Measurements from ENCODE around the gene MAN1A1.

Gene MAN1A1

GRCh38 chr6:119346450-119346849 is 3.1 kb downstream of the MAN1A1 start:
- no peak for DNase-seq (ENCODE audit: low read depth in 2 of 2)

DNA sequence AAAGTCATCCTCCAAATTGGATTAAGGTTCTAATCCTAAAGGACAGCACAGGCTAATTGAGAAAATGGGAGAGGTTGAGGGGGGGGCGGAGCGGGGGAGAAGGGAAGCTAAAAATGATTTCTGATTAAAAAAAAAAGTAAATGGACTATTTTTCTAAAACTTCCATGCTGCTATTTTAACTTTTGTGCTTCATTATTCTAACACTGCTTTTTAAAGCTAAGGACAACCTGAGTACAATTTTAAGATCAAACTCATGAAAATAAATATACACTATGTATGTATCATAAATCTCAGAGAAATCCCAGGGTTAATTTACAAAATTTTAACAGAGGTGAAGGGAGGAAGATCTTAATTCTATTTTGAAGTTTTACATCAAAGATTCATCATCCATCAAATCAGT is 4.4 kb downstream of the MAN1A1 start:
- no peak for DNase-seq (ENCODE audit: low read depth in 2 of 2)

GRCh38 chr6:119344306-119344705 is 5.3 kb downstream of the MAN1A1 start:
- no peak for DNase-seq (ENCODE audit: low read depth in 2 of 2)

DNA sequence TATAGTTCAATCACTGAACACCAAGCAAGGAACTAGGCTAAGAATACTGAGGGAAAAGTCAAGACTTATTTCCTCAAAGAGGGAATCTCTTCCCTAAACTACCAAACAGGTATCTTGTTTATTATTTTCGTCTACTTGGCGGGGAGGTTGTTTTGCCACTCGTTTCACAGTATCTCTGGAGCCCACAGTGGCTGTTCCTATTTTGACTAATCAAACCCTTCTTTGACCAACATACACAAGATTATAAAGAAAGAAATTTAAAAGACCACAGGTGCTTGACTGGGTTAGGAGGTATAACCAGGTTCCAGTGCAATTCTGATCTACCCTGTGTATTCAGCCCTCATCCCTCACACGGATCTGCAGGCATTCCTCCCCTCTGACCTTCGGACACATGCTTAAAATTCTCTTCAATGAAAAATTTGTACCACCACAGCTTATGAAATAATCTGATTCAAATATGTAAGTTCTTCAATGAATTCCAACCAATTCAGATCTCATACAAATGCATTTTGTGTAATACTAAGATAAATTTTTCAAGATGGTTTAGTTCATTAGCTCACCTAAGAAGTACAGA is 5.9 kb downstream of the MAN1A1 start:
- DNase-seq (ENCODE audit: low read depth in 2 of 2): no peak

DNA sequence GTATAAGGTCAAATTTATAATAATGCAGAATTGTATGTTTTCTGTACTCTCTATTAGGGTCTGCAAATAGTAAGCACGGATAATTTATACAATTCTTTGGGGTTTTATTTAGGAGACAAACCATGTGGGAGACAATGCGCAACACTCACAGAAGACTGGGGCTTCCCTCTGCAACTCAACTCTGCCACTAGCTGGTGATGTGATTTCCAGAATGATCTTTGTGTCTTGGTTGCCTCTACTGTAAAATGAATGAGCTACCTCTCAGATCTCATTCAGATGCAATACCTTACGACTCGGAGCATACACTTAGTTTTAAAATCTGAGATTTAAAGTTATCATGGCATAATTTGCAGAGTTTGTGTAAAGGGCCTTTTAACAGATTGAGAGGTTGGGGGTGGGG is 6.4 kb downstream of the MAN1A1 start:
- DNase-seq (ENCODE audit: low read depth in 2 of 2): no peak

GRCh38 chr6:119342430-119342829 is 7.1 kb downstream of the MAN1A1 start:
- no peak for DNase-seq (ENCODE audit: low read depth in 2 of 2)

DNA sequence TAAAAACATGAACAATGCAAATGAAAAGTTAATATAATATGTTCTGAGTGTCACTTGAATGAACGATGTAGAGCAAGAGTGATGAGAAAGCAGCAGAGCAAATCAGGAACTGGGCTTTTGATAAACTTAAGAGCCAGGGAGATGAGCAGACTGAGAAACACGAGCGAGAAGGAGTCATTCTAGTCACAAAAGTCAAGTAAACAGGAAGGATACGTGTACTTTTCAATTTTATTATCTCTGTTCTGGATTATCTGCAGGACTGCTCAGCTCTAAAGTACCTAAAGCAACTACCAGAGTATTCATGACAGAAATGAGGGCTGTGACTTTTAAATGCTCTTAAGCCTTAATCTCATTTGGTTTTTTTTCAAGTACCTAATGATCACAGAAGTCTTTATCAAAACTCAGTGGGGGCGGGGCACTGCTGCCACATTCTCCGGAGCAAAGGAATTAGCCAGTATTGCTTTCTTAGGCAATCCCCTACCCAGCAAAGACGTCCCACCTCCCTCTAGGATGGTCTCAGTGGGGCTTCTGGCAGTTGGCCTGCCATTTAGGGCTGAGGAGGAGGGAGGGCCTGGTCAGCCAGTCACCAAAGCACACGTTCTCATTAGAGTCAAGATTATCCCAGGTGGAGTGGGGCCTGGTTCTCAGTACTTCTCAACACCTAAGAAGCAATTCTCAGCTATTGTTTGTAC is 8.6 kb downstream of the MAN1A1 start:
- no peak for DNase-seq (ENCODE audit: low read depth in 2 of 2)

DNA sequence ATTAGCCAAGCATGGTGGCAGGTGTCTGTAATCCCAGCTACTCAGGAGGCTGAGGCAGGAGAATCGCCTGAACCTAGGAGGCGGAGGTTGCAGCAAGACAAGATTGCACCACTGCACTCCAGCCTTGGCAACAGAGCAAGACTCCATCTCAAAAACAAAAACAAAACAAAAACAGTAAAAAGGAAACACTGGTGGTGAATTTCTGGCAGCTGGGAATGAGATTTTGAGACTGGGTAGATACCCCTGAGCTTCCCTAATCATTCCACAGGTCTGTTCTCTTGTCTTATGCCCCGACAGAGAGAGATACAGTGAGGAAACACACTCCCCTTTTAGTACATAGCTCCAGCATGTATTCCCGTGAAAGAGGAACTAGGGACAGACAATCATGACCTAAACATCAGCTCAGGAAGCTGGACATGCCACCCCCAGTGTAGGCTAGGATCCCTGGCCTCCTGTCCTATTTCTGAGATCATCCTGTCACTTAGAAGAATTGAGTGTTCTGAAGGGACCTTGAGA is 9.6 kb downstream of the MAN1A1 start:
- no peak for DNase-seq (ENCODE audit: low read depth in 2 of 2)

DNA sequence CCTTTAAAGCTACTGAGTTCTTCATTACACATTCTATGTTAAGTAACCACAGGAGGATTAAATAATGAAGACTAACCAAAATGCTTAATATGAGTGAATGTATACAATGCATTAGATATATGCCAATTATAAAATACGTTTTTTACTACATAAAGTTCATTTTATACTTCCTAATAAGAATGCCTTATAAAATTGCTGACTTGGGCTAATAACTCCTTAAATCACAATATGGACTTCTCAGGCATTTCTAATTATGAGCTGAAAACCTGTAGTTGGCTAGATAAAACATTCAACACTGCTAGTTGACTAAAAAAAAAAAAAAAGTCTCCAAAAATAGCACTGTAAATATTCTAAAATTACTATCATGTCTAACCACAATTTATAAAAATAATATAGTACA is 11.8 kb downstream of the MAN1A1 start:
- DNase-seq (ENCODE audit: low read depth in 2 of 2): no peak

DNA sequence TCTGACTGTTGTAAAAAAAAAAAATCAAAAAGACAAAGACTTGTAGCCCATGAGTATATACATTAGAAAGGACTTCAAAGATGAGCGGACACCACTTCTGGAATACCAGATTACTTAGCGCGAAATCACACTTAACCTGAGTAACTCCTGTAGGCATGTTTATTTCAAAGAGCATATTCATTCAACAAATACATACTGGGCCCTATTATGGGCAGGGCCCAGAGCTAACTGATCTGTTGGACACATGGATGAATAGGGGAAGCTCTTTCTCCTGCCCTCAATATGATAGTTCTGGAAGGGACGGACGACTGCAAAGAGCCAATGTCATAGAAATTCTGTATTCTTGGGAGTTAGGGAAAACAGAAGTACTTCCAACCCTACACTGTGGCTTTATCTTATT is 12.3 kb downstream of the MAN1A1 start:
- DNase-seq (ENCODE audit: low read depth in 2 of 2): no peak

DNA sequence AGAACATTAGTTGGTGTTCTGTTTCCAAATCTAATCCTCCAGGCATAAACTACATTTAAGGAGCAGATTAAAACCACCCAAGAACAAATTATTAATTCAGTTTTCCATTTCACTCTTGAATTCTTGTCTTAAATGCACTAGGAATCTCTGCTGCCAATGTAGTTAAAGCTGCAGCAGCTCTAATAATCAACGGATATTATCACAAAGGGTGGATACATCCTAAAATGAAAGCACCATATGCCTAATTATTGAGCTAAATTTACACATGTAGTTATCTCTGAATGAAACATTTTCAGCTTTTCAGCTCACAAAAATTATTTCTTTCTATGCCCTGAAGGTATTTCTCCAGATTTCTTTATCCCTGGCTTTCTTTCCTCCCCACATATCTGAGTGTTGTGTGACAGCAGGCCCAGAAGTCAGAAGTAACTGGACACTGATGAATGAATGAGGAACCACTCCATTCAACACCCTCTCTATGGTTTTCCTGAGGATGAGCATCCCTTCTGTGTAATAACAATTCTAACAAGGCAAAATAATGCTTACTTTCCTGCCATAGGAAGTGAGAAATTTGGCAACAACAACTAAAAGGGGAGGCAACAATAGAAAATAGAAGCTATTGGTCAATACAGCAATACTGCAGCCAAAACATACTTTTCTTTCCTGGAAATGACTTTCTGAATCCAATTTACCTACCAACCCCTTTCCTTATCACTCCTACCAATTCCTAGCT is 14.9 kb downstream of the MAN1A1 start:
- no peak for DNase-seq (ENCODE audit: low read depth in 2 of 2)

DNA sequence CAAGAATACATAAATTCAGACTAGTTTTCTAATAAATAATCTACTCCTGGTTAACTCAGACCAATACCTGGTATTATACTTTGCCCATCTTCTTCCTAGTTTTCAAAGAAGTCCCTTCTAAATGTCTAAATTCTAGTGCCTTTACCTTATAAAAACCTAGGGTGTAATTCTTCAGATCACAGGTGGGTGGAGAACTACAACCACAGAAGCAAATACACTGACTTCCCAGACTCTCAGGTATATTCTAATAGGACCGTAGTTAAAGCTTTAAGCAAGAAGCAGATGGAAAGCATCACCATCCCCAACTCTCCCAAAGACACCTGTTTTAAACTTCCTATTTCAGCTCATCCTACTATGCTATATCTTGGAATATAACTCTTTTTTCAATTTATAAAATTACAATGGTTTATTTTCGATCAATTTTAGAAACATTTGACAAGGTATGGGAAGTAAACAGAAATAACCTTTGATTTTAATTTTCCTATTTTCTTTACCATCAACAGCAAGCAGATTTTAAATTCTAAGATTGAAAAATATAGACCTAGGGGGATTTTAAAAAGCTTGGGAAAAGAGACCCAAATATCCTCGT is 15.8 kb downstream of the MAN1A1 start:
- DNase-seq (ENCODE audit: low read depth in 2 of 2): no peak

DNA sequence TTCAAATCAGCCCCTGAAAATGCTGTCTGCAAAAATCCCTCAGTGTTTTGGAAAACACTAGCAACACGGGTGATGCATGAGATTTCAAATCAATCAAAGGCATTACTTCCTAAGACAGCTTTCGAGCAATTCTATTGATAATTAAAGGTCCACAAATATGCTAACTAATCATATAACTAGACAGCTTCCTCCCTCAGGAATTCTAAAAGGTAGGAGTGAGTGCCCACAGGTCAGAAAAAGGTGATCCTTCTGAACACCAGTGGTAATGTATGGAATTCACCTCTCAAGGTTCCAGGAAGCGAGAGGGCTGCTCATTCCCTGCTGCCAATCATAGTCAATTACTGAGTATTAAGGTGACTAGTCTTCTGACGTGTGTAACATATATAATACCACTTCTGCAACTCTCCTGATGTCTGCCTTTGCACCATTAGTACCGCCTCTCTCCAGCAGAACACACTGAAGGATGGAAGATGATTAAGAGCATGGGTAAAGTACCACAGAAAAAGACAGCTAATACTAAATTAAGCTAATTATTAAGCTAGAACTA is 16.4 kb downstream of the MAN1A1 start:
- no peak for DNase-seq (ENCODE audit: low read depth in 2 of 2)

- DNase-seq (ENCODE audit: low read depth in 2 of 2): no peak
Observed at GRCh38 chr6:119331663-119332286, 17.8 kb downstream of the MAN1A1 start.

- no peak for DNase-seq (ENCODE audit: low read depth in 2 of 2)
Observed at GRCh38 chr6:119330520-119331113, 18.9 kb downstream of the MAN1A1 start.

GRCh38 chr6:119329794-119330180 is 19.8 kb downstream of the MAN1A1 start:
- no peak for DNase-seq (ENCODE audit: low read depth in 2 of 2)

- no peak for DNase-seq (ENCODE audit: low read depth in 2 of 2)
Observed at GRCh38 chr6:119328892-119329793, 20.4 kb downstream of the MAN1A1 start.

- DNase-seq (ENCODE audit: low read depth in 2 of 2): no peak
Observed at GRCh38 chr6:119328254-119328653, 21.3 kb downstream of the MAN1A1 start.

DNA sequence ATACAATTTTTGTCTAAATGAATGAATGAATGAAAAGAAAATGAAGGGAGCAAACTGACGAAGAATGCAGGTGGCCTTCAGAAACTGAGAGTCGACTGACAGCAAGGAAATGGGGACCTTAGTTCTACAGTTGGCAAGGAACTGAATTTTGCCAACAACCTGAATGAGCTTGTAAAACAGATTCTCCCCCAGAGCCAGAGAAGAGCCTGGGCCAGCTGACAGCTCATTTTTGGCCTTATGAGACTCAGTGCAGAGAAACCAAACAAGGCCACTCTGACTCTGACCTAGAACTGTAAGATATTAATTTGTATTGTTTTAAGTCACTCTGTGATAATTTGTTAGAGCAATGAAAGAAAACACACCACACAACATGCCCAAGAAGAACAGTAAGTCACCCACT is 21.8 kb downstream of the MAN1A1 start:
- no peak for DNase-seq (ENCODE audit: low read depth in 2 of 2)

DNA sequence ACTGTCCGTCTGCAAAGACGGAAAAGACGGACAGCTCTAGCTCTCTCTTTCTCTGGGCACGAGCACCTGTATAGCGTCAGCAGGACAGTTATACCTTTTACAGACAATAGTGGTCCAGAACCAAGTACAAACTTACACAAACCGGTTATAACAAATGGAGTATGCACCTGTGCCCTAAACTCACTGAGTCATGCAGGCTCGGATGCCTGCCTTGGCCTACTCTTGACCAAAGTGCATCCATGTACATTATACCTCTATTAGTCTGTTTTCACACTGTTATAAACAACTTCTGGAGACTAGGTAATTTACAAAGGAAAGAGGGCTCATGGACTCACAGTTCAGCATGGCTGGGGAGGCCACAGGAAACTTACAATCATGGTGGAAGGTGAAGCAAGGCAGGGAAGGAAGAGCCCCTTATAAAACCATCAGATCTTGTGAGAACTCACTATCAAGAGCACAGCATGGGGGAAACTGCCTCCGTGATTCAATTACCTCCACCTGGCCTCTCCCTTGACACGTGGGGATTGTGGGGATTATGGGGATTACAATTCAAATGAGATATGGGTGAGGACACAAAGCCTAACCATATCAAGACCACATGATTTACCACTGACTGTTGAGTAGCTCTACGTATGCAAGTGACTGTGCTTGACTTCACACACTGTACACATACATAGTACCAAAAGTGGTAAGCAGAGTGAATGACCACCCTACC is 23.1 kb downstream of the MAN1A1 start:
- DNase-seq (ENCODE audit: low read depth in 2 of 2): no peak
